GM12878 (cell line): ENCODE measurements around the gene HSPB7. TPM values are rescaled to one million over a fixed set of nuclear protein-coding genes. Genes with fewer than 3 reads are reported as not detected.
"Not testable (repeated sequence)": the region's sequence is repeated elsewhere in the genome, so short reads cannot be mapped to it uniquely, and the experiment has no call there.

ENCODE experiments used
- ATAC-seq: fragments of 200-7000 bp; cut with Tn5 transposase; 3 replicates; pipeline ENCODE4 v1.9.1; 2020; ENCODE audit warnings: mild to moderate bottlenecking, moderate library complexity
- BruUV-seq: library from RNA; stranded (reverse); fragments of 400-500 nt; replicated peaks from 2 replicates; lab custom pipeline; 2021; lab: Mats Ljungman, UMichigan
- CTCF ChIA-PET: fragments of 300-600 bp; sonication (Branson Sonifier 250); formaldehyde crosslinking; extraction: SDS; loops from one replicate; lab custom pipeline; 2021; ENCODE audit warnings: inconsistent platforms; lab: Yijun Ruan, JAX
- POLR2A ChIA-PET: fragments of 350-600 bp; formaldehyde crosslinking; extraction: SDS; loops from one replicate; lab custom pipeline; 2021; ENCODE audit warnings: inconsistent platforms; lab: Charles Lee
- RAD21 ChIA-PET: fragments of 300-600 bp; sonication (Branson Sonifier 250); formaldehyde crosslinking; loops from one replicate; lab custom pipeline; 2023; ENCODE audit warnings: antibody characterized with exemption; ENCODE audit not compliant: unreplicated experiment; lab: Charles Lee
- SMC1A ChIA-PET: fragments of 300-600 bp; sonication (Branson Sonifier 250); formaldehyde crosslinking; loops from one replicate; lab custom pipeline; 2023; ENCODE audit not compliant: unreplicated experiment, uncharacterized antibody; lab: Charles Lee
- DNase-seq: peaks from one replicate; pipeline ENCODE4 v3.0.0-alpha.2; 2011; ENCODE audit warnings: low read depth, low spot score
- FAIRE-seq: peaks from 3 replicates; lab custom pipeline; 2011; peaks lifted over from hg19 to GRCh38; lab: Jason Lieb, UNC
- H2AFZ ChIP-seq: 2 replicates; pipeline ENCODE4 v1.6.0; 2011; ENCODE audit warnings: low read depth, low read length, control low read depth; ENCODE audit not compliant: control insufficient read depth
- H3K27ac ChIP-seq: 2 replicates; pipeline ENCODE4 v1.5.1; 2011; ENCODE audit warnings: control low read depth; ENCODE audit not compliant: control insufficient read depth, insufficient read depth
- H3K27me3 ChIP-seq, 2 experiments: replicated peaks in 1 of 2; 2 replicates each; pipeline versions ENCODE4 v1.6.0 to v1.6.1; 2011; ENCODE audit warnings: low read length in 1 of 2; ENCODE audit not compliant: control insufficient read depth in 2 of 2, insufficient read depth in 2 of 2
- H3K36me3 ChIP-seq, 2 experiments: 2 replicates each; pipeline ENCODE4 v1.5.1; 2011; ENCODE audit warnings: low read length in 1 of 2; ENCODE audit not compliant: control insufficient read depth in 2 of 2, insufficient read depth in 2 of 2
- H3K4me1 ChIP-seq: 2 replicates; pipeline ENCODE4 v1.6.1; 2011; ENCODE audit warnings: mild to moderate bottlenecking, low read length, moderate library complexity, mixed read lengths; ENCODE audit not compliant: control insufficient read depth, insufficient read depth
- H3K4me2 ChIP-seq: 2 replicates; pipeline ENCODE4 v1.6.0; 2011; ENCODE audit warnings: control low read depth; ENCODE audit not compliant: control insufficient read depth, insufficient read depth
- H3K4me3 ChIP-seq: fragments of 200-600 bp; sonication (generic); 2 replicates; pipeline ENCODE4 v1.5.1; 2016
- H3K79me2 ChIP-seq: 2 replicates; pipeline ENCODE4 v1.6.0; 2011; ENCODE audit warnings: low read length; ENCODE audit not compliant: control insufficient read depth, insufficient read depth
- H3K9ac ChIP-seq: 2 replicates; pipeline ENCODE4 v1.8.0; 2011; ENCODE audit warnings: low read length, control low read depth, mixed read lengths; ENCODE audit not compliant: control insufficient read depth, insufficient read depth
- H3K9me3 ChIP-seq: replicated peaks from 3 replicates; pipeline ENCODE4 v1.5.1; 2011; ENCODE audit warnings: mild to moderate bottlenecking, low read length; ENCODE audit not compliant: control insufficient read depth, insufficient read depth
- H4K20me1 ChIP-seq: 2 replicates; pipeline ENCODE4 v1.6.0; 2011; ENCODE audit not compliant: control insufficient read depth, insufficient read depth
- CBX5 ChIP-seq: sonication (generic); IDR thresholded peaks from 2 replicates; pipeline ENCODE4 v1.6.1; 2016; ENCODE audit warnings: low read depth, moderate library complexity, mild to moderate bottlenecking, inconsistent platforms
- CHD2 ChIP-seq: IDR thresholded peaks from 2 replicates; pipeline ENCODE4 v1.6.1; 2011; ENCODE audit warnings: low read depth, low read length, improper control_type of control experiment, borderline replicate concordance
- IKZF1 ChIP-seq: fragments of 450-650 bp; conservative IDR thresholded peaks from 2 replicates; pipeline ENCODE4 v1.6.1; 2017; ENCODE audit warnings: antibody characterized with exemption, mild to moderate bottlenecking
- JUND ChIP-seq: IDR thresholded peaks from 2 replicates; pipeline ENCODE4 v1.6.1; 2012; ENCODE audit warnings: low read depth, mild to moderate bottlenecking, low read length, improper control_type of control experiment, moderate library complexity
- KAT2A ChIP-seq: conservative IDR thresholded peaks from 2 replicates; pipeline ENCODE4 v1.6.1; 2011; ENCODE audit warnings: low read depth, low read length; ENCODE audit not compliant: control insufficient read depth
- MXI1 ChIP-seq: fragments of 150-350 bp; IDR thresholded peaks from 2 replicates; pipeline ENCODE4 v1.6.1; 2011; ENCODE audit warnings: low read depth, mild to moderate bottlenecking, inconsistent platforms, low read length, improper control_type of control experiment
- NFIC ChIP-seq: IDR thresholded peaks from 2 replicates; pipeline ENCODE4 v1.6.1; 2012; ENCODE audit warnings: low read depth, mild to moderate bottlenecking, inconsistent platforms, low read length, moderate library complexity
- NR2C1 ChIP-seq: fragments of 450-650 bp; IDR thresholded peaks from 2 replicates; pipeline ENCODE4 v1.6.1; 2017; ENCODE audit warnings: antibody characterized with exemption, mild to moderate bottlenecking, moderate library complexity
- POLR2A ChIP-seq: IDR thresholded peaks from 2 replicates; pipeline ENCODE4 v1.6.1; 2011; ENCODE audit warnings: low read depth, mild to moderate bottlenecking, low read length
- RCOR1 ChIP-seq: conservative IDR thresholded peaks from 2 replicates; pipeline ENCODE4 v1.6.1; 2012; ENCODE audit warnings: low read depth, low read length, improper control_type of control experiment
- RFX5 ChIP-seq: IDR thresholded peaks from 2 replicates; pipeline ENCODE4 v1.6.1; 2011; ENCODE audit warnings: low read depth, low read length, improper control_type of control experiment
- SREBF1 ChIP-seq: IDR thresholded peaks from 2 replicates; pipeline ENCODE4 v1.6.1; 2012; ENCODE audit warnings: mild to moderate bottlenecking, low read length
- STAT3 ChIP-seq: IDR thresholded peaks from 2 replicates; pipeline ENCODE4 v1.6.1; 2011; ENCODE audit warnings: low read depth, low read length, improper control_type of control experiment
- WGBS: methylation state at CpG from one replicate; pipeline ENCODE4 v1.1.6; 2016; ENCODE audit warnings: low lambda C conversion rate; ENCODE audit not compliant: insufficient replicate concordance, insufficient coverage; ENCODE audit errors: missing lambda C conversion rate; 5-methylcytosine and 5-hydroxymethylcytosine counted together
- in situ Hi-C: fragments of 300-500 bp; cut with MboI; formaldehyde crosslinking; loops from 9 replicates; pipeline ENCODE4 v1.14.3; 2018; ENCODE audit warnings: mixed read lengths
- intact Hi-C: fragments of 100-400 bp; cut with micrococcal nuclease; formaldehyde crosslinking; loops from one replicate; pipeline ENCODE4 v1.14.2; 2022; ENCODE audit not compliant: unreplicated experiment
- polyA plus RNA-seq, 11 experiments: library from polyadenylated mRNA; depleted of rRNA in 4 of 11; unstranded in 6 of 11; stranded (reverse) in 5 of 11; fragments of >200 nt; fragmentation: Nextera tagmentation in 4 of 11; fragmentation: Illumina TruSeq in 1 of 11; extraction: Ambion mirVana in 4 of 11; extraction: Trizol in 1 of 11; gene quantifications; 1 replicate in 1 of 11; 2 replicates in 10 of 11; pipeline versions ENCODE4 v1.2.1 to v1.2.3, GENCODE V29; 2011 to 2016; ENCODE audit warnings: inconsistent platforms in 2 of 11, missing spikeins in 2 of 11, low read depth in 1 of 11
- total RNA-seq, 4 experiments: library from RNA; depleted of rRNA in 3 of 4; stranded (reverse); fragments of >200 nt in 3 of 4; fragmentation: Illumina TruSeq in 1 of 4; extraction: Trizol in 1 of 4; gene quantifications; 2 replicates each; pipeline versions ENCODE4 v1.2.1 to v1.2.3, GENCODE V29; 2013 to 2021
- TF ChIP-seq, protein P1 (sequence below): fragments of 450-650 bp; IDR thresholded peaks from 2 replicates; pipeline ENCODE4 v1.6.1; 2017; ENCODE audit warnings: mild to moderate bottlenecking
- TF ChIP-seq, protein P2 (sequence below): IDR thresholded peaks from 2 replicates; pipeline ENCODE4 v1.6.1; 2011; ENCODE audit warnings: borderline replicate concordance, low read depth, mild to moderate bottlenecking, moderate library complexity, mixed read lengths, low read length; ENCODE audit not compliant: insufficient read depth; ENCODE audit errors: extremely low read length
- TF ChIP-seq, protein P3 (sequence below): IDR thresholded peaks from 2 replicates; pipeline ENCODE4 v1.6.1; 2011; ENCODE audit warnings: borderline replicate concordance, low read depth, mild to moderate bottlenecking, moderate library complexity, low read length; ENCODE audit not compliant: insufficient read depth, poor library complexity, severe bottlenecking

The HSPB7 gene
- total and polyA plus RNA-seq, 10 of the 15 experiments (the other 5 are each of a cell fraction or from before 2014, with no cell fraction given), result 0.34 TPM; not detected in 9

DNA sequence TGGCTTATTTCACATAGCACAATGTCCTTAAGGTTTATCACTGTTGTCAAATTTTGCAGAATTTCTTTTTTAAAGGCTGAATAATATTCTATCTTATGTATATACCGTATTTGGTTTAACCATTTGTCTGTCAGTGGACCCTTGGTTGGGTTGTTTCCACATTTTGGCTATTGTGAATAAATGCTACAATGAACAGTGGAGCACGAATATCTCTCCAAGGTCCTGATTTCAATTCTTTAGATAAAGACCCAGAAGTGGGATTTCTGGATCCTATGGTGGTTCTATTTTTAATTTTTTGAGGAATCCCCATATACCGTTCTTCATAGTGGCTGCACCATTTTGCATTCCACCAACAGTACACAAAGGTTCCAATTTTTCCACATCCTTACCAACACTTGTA is 36.2 kb downstream of the HSPB7 start:
- Histone ChIP-seq H3K27ac (no peak overlapping the region), H3K9me3 (peaks cover 5% of the 10 kb centered on the region; the same call in 1 of the 3 replicates), H3K36me3 (no peaks in the 10 kb centered on the region), H3K4me3 (no peak overlapping the region), H3K9ac (no peak overlapping the region), H4K20me1 (no peaks in the 10 kb centered on the region), H3K79me2 (no peaks in the 10 kb centered on the region), H2AFZ (no peak overlapping the region), H3K4me1 (peaks cover under 1% of the 10 kb centered on the region), H3K4me2 (no peak overlapping the region), H3K27me3 (no peaks in the 10 kb centered on the region)
- intact Hi-C loops (no loop called here), in situ Hi-C loops (no loop called here)
- DNase-seq (no peak), ATAC-seq (no peak), FAIRE-seq (no peak)
- no TSS peak for BruUV-seq
- no peak for TF ChIP-seq NR2C1
- TF ChIP-seq RCOR1, result no peak
- no peak for TF ChIP-seq JUND
- no peak for TF ChIP-seq MXI1
- TF ChIP-seq, protein P1, sequence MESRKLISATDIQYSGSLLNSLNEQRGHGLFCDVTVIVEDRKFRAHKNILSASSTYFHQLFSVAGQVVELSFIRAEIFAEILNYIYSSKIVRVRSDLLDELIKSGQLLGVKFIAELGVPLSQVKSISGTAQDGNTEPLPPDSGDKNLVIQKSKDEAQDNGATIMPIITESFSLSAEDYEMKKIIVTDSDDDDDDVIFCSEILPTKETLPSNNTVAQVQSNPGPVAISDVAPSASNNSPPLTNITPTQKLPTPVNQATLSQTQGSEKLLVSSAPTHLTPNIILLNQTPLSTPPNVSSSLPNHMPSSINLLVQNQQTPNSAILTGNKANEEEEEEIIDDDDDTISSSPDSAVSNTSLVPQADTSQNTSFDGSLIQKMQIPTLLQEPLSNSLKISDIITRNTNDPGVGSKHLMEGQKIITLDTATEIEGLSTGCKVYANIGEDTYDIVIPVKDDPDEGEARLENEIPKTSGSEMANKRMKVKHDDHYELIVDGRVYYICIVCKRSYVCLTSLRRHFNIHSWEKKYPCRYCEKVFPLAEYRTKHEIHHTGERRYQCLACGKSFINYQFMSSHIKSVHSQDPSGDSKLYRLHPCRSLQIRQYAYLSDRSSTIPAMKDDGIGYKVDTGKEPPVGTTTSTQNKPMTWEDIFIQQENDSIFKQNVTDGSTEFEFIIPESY, result no peak
- no peak for TF ChIP-seq SREBF1
- TF ChIP-seq, protein P2, sequence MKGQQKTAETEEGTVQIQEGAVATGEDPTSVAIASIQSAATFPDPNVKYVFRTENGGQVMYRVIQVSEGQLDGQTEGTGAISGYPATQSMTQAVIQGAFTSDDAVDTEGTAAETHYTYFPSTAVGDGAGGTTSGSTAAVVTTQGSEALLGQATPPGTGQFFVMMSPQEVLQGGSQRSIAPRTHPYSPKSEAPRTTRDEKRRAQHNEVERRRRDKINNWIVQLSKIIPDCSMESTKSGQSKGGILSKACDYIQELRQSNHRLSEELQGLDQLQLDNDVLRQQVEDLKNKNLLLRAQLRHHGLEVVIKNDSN, result no peak
- TF ChIP-seq RFX5, result no peak
- no peak for TF ChIP-seq POLR2A
- TF ChIP-seq CBX5, result no peak
- TF ChIP-seq IKZF1, result no peak
- TF ChIP-seq STAT3, result no peak
- TF ChIP-seq, protein P3, sequence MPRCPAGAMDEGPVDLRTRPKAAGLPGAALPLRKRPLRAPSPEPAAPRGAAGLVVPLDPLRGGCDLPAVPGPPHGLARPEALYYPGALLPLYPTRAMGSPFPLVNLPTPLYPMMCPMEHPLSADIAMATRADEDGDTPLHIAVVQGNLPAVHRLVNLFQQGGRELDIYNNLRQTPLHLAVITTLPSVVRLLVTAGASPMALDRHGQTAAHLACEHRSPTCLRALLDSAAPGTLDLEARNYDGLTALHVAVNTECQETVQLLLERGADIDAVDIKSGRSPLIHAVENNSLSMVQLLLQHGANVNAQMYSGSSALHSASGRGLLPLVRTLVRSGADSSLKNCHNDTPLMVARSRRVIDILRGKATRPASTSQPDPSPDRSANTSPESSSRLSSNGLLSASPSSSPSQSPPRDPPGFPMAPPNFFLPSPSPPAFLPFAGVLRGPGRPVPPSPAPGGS, result no peak
- TF ChIP-seq KAT2A, result no peak
- no peak for TF ChIP-seq CHD2
- no peak for TF ChIP-seq NFIC
- WGBS, result 35% methylated on average over 3 of the region's 3 CpGs
- SMC1A ChIA-PET, result no interaction called here
- CTCF ChIA-PET, result no interaction called here
- RAD21 ChIA-PET, result no interaction called here
- POLR2A ChIA-PET, result no interaction called here

DNA sequence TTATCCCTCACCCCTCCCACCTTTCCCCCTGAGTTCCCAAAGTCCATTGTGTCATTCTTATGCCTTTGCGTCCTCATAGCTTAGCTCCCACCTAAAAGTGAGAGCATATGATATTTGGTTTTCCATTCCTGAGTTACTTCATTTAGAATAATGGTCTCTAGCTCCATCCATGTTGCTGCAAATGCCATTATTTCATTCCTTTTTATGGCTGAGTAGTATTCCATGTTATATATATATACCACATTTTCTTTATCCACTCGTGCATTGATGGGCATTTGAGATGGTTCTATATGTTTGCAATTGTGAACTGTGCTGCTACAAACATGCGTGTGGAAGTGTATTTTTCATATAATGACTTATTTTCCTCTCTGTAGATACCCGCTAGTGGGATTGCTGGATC is 39.9 kb downstream of the HSPB7 start:
- intact Hi-C loops, result loop anchor here (10.0 kb wide), 1 partner anchor 453 kb away; the partner anchor contains the start of genes CASP9 and DNAJC16

More for the DNA sequence above, 39.9 kb downstream of the HSPB7 start:
- H4K20me1 ChIP-seq, H3K36me3 ChIP-seq, H3K4me3 ChIP-seq, H3K4me2 ChIP-seq, H3K9ac ChIP-seq, FAIRE-seq, H3K27ac ChIP-seq, ATAC-seq, RAD21 ChIA-PET, H2AFZ ChIP-seq, H3K4me1 ChIP-seq, BruUV-seq, H3K9me3 ChIP-seq, H3K27me3 ChIP-seq, in situ Hi-C loops, DNase-seq, POLR2A ChIA-PET: not testable (repeated sequence)
- H3K79me2 ChIP-seq, result peaks cover 11% of the 10 kb centered on the region
- WGBS, result 73% methylated on average over 4 of the region's 4 CpGs
- CTCF ChIA-PET, result interaction anchor here (0.6 kb wide), 1 partner anchor 427 kb away, joined by 4 read pairs; no protein-coding TSS in a partner anchor
- SMC1A ChIA-PET, result interaction anchor here (0.6 to 1.4 kb wide), 2 partner anchors 8 to 36 kb away, joined by 3 to 4 read pairs; no protein-coding TSS in a partner anchor
